Retina (tissue), 1 donor: ENCODE results near the gene ZMYND8.

Experiments used
- DNase-seq: peaks from one replicate; pipeline ENCODE4 v3.0.0-alpha.2; 2016

ZMYND8 gene

GRCh38 chr20:47332381-47333206, 23.9 kb downstream of the ZMYND8 start:
- DNase-seq, result no peak

DNA sequence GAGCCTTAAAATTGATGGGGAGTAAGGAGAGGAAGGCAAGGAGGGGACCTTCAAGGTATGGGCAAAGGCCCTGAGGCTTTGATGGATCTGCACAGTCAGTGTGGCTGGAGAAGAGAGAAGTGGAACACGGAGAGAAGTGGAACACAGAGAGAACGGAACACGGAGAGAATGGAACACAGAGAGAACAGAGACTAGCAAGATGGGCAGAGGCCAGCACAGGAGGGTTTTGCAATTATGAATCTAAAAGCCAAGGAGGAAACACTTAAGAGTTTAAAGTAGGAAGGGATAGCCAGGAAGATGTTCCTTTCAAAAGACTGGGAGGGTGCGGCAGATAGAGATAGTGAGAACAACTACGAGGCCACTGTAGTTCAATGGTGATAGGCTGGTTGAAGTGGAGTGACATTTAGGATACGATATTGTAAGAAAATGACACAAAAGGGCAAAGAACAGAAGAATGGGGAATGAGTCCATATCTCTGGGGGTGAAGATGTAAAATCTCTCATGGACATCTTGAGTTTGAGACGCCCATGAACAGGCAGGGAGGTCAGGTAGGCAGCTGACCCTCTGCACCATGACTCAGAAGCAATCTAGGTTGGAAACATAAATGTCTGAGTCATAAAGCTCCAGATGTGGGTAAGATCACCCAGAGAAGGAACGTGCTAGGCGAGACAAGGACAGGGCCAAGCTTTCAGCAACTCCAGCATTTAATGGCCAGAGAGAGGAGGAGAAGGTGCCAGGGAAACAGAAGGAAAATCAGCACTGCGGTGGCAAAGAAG, 25.4 kb downstream of the ZMYND8 start:
- no peak for DNase-seq

DNA sequence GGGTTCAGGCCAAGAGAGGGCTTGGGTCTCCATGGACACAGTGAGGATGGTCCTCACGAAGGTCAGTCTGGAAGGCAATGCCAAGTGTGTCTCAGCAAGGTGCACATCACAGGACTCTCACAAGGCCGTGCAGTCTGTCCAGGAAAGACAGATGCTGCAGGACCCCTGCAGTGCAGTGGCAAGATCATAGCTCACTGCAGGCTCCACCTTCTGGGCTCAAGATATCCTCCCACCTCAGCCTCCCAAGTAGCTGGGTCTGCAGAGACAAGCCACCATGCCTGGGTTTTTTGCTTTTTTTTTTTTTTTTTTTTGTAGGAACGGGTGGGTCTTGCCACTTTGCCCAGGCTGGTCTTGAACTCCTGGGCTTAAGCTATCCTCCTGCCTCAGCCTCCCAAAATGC, 26.4 kb downstream of the ZMYND8 start:
- no peak for DNase-seq

DNA sequence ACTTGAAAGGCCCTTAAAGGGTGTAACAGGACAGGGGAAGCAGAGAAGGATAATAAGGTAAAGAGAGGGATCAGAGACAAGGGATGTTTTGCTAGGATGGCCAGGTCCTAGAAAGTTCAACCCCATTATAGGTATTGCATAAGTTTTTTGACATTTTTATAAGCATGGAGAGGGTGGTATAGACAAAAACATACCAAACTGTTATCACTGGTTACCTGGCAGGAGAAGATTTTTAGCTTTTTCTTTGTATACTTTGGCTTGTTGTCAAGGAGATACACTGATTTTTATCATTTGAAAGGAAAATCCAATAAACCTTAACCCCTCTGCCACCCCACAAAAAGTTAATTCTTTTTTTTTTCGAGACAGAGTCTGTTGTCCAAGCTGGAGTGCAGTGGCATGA, 28.4 kb downstream of the ZMYND8 start:
- no peak for DNase-seq

GRCh38 chr20:47327711-47328110, 28.8 kb downstream of the ZMYND8 start:
- no peak for DNase-seq

DNA sequence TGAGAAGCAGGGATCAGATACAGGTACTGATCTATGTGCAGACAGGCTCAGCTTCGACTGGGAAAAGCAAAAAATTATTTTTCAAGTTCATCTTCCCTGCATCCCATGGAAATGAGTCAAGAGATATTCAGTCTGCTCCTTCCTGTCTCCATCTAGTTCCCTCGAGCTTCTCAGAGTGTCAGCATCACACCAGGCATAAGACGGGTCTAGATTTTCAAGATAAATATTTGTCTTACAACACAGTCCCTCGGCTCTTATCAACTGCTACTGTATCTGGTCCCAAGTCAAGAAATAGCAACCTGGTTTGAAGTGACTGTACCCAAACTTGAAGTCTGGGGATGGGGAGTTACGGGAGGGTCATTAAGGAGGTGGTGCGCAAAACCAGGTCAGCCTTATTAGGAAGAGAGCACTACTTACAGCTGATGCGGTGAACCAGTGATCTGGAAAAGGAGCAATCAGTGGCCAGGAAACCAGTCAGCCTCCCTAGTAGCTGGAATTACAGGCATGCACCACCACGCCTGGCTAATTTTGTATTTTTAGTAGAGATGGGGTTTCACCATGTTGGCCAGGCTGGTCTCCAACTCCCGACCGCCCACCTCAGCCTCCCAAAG, 29.7 kb downstream of the ZMYND8 start:
- no peak for DNase-seq

DNA sequence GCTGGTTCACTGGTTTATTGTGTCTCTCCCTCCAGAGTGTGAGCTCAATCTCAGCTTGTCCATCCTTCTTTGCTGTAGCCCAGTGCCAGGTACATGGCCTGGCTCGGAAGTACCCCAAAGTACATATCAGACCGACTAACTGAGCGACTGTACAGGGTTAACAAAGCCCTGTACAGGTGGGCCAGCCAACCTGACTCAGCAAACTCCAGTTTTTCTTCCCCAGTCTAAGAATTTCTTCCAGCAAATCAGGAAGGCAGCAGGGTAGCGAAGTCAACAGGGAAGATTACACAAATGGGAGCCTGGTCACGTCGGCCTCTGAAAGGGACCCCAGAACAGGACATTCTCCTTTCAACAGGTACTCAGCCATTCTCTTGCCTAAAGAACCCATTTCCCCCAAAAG, 31.3 kb downstream of the ZMYND8 start:
- no peak for DNase-seq

GRCh38 chr20:47320990-47321805, 35.3 kb downstream of the ZMYND8 start:
- peak; percentile 43 for DNase-seq

DNA sequence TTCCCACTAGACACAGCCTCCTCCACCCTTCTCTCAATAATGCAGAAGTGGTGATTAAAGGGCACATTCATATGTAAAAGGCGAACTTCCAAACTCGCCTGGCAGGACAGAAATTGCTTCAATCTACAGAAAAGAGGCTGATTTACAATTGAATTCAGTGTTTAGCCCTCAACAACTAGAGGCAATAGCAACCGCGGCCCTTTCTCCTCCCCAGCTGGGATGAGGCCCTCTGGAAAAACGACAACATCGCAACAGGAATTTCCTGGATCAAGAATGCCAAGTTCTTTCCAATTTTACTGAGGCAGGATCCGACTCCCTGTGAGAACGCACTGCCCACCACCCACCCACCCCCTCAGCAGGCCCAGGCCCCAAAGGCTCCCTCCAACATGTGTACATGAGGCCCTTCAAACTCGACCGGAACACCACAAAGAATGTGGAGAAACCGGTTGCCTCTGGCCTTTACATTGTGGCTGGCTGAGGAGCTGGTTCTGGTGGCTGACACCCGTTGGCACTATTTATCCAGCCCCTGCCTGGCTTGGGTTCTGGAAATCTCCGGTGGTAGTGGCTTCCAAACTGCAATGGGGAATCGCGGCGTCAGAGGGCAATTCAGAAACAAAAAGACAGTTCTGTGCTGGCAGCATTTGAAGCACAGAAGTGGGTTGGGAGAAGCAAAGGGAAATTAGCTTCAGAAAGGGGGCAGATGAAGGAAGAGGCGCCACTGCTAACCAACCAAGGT, 36.8 kb downstream of the ZMYND8 start:
- DNase-seq, result peak; percentile 39

- DNase-seq, result peak; percentile 72
These were observed 37.6 kb downstream of the ZMYND8 start for GRCh38 chr20:47318586-47319516.

DNA sequence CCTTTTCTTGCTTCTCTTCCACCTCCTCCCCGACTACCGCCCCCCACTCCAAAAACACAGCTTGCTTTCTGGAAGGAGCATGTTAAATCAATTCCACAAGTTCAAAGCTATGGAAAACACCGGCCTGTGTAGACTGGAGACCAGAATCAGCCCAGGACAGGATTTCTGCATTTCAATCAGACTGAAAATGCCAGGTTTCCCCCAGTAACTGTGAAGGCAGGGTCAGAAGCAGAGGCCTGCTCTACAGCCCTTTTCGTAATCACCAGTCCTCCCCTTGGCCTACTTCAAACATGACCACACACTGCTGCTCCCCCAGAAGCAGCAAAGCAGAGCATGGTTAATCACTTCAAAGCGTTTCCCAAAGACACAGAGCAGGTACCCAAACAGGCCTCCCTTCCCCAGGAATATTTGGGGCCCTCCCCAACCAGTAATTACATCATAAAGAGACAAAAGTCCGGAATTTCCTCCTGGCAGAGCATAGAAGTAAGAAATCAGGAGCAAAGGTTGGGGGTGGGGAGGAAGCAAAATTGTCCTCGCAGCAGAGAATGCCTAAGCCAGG, 38.4 kb downstream of the ZMYND8 start:
- DNase-seq, result no peak

DNA sequence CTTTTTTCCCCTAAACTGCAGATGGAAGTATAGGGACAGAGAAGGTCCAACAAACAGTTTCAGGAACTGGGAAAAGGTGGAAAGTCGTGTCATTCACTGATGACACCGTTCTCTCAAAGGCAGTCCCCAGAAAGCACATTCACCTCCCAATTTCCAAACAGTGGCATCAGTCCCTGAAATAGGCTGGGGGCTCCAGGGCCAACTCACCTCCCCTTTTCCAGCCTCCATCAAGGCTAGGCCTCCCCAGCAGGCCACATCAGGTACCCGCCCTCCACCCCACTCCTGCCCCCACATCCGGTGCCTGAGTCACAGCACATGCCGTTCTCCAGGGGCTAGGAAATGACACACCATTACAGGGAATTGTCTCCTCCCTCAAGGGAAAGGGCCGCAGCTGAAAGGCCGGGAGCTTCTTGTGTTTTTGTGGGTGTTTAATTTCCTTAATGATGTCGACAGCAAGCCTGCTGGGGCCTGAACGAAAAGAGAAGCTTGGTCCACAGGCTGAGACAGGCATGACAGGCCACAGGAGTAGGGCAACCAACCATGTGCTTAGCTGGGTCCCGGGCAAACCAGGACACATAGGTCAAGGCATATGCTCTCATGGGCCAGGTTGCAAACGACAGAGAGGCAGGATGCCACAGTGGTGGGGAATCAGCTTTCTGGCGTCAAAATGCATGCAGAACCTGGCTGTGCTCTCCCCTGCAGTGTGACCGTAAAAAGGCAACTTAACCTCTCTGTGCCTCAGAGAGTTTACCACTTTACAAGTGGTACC, 39.2 kb downstream of the ZMYND8 start:
- peak; percentile 44 for DNase-seq

DNA sequence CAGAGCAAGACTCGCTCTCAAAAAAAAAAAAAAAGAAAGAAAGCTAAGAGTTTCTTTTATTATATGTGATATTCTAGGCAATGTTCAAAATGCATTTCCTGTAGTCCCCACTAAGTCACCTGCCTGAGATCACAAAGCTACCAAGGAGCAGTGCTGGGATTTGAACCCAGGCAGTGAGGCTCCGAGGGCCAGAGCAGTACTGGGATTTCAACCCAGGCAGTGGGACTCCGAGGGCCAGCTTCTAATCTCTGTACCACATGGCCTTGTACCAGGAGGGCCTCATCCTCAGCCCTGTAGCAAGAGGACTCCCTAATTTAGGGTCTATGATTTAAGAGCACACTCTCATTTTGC, 39.7 kb downstream of the ZMYND8 start:
- no peak for DNase-seq

DNA sequence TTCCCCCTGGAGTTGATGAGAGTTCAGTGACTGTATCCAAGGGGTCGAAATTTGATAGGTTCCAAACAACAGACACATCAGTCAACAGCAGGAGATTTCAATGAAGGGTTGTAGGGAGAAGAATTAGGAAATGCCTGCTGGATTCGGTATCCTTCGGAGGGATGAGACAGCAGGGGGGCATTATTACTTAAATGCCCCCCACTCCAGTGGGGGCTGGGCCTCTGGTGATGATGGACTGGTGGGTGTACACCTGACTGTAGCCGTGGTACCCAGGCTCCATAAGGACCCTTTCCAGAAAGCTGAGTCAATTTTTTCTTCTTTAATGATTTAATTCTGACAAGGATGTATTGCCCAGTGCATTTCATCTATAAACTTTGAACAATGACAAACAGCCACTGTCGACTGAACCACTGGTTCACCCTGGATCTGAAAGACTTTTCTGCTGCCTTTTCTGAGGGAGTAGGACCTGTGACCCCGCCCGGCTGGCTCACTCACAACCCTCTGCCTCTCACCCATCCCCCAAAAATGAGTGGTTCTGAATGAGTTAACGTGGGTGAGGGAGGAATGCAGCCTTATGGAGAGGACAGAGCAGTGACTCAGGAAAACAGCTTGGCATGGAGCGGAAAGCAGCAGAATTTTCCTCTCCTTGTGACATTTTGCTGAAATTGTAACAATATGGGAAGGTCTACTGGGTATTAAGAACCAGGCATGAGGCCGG, 41.0 kb downstream of the ZMYND8 start:
- no peak for DNase-seq

GRCh38 chr20:47314647-47315338, 41.7 kb downstream of the ZMYND8 start:
- no peak for DNase-seq

DNA sequence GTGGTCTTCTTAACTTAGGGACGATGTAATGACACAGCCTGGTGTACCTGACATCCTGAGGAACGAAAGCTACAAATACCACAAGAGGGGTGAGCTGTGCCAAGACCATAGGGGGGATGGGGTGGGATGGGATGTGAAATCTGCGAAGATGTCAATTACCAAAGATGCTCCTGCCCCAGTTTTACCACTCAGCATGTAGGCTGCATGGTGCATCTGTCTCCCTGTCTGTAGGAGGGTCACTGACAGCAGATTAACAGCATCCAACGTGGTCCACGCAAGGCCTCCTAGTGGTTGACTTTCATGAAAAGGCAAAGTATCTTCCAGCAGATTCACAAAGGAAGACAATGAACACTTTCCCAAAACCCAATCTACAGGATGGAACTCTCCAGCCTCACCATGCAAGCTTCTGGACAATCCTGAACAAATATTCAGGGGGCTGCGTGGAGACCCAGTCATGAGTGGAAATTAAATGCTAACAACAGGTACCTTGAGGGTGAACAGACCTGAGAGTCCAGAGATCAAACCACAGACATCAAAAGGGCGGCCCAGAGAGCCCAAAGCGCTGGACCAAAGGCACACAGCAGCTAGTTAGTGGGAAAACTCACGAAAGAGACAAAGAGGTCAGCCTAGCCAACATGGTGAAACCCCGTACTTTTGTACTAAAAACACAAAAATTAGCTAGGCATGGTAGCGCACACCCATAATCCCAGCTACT, 44.4 kb downstream of the ZMYND8 start:
- DNase-seq, result no peak

DNA sequence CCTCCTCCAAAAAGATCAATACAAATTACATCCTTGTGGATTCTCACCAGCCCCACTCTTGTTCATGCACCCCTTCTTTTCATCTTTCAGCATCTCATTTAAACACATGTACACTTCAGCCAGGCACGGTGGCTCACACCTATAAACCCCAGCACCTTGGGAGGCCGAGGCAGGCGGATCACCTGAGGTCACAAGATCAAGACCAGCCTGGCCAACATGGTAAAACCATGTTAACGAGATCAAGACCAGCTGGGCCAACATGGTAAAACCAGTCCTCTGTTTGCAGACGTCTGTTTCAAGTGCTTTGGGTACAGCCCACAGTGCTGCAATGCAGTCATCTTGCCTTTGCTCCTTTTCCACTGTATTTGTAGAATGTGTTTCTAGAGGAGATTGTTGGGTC, 45.3 kb downstream of the ZMYND8 start:
- no peak for DNase-seq

- no peak for DNase-seq
These were observed 45.8 kb downstream of the ZMYND8 start for GRCh38 chr20:47310729-47311128.
